HG03159 (cell line): ENCODE results near the gene TNFRSF4.
"Not testable (repeated sequence)": the region's sequence is repeated elsewhere in the genome, so short reads cannot be mapped to it uniquely, and the experiment has no call there.

Source experiments
- ATAC-seq: cut with Tn5 transposase; IDR thresholded peaks from one replicate; pipeline ENCODE4 v1.9.1; 2021; ENCODE audit warnings: mild to moderate bottlenecking, moderate library complexity; ENCODE audit not compliant: unreplicated experiment

The TNFRSF4 gene

DNA sequence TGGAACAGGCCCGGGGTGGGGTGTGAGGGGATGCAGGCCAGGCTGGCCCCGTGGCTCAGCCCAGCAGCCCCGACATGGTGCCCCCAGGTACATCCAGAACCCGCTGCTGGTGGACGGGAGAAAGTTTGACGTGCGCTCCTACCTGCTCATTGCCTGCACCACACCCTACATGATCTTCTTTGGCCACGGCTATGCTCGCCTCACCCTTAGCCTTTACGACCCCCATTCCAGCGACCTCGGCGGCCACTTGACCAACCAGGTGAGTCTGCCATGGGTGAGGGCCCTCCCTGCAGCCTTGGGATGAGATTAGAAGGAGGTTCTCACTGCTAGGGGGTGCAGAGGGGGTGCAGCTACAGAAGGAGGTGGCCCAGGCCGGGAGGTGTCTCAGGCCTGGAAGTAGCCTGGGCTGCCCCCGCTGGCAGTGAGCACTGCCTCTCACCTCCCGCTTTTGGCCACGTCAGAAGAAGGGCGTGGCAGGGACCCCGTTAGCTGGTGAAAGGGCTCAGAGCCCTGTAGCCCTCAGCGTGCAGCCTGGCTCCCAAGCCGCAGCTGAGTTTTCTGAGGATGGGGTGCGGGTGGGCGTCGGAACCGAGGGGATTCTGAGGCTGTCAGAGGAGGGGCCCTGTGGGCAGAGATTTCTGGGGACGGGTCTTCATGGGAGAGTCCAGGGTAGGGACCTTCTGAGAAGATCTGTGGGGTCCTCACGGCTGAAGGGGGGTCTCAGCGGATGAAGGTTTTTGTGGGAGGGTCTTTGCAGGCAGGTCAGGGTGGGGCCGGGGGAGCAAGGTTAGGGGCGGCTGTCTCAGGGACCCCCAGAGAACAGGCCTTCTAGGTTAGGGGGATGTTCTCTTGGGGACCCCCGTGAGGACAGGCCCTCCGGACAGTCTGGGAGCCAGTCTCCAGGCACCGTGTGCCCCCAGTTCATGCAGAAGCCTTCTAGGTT is 29.8 kb downstream of the TNFRSF4 start:
- no peak for ATAC-seq

GRCh38 chr1:1183221-1183747 is 30.7 kb downstream of the TNFRSF4 start:
- ATAC-seq: no peak

GRCh38 chr1:1182491-1183220 is 31.3 kb downstream of the TNFRSF4 start:
- ATAC-seq: no peak

- ATAC-seq: no peak
Measured at GRCh38 chr1:1181938-1182410, 32.0 kb downstream of the TNFRSF4 start.

- ATAC-seq: no peak
Measured at GRCh38 chr1:1181129-1181937, 32.6 kb downstream of the TNFRSF4 start.

GRCh38 chr1:1179983-1180861 is 33.7 kb downstream of the TNFRSF4 start:
- ATAC-seq: no peak

DNA sequence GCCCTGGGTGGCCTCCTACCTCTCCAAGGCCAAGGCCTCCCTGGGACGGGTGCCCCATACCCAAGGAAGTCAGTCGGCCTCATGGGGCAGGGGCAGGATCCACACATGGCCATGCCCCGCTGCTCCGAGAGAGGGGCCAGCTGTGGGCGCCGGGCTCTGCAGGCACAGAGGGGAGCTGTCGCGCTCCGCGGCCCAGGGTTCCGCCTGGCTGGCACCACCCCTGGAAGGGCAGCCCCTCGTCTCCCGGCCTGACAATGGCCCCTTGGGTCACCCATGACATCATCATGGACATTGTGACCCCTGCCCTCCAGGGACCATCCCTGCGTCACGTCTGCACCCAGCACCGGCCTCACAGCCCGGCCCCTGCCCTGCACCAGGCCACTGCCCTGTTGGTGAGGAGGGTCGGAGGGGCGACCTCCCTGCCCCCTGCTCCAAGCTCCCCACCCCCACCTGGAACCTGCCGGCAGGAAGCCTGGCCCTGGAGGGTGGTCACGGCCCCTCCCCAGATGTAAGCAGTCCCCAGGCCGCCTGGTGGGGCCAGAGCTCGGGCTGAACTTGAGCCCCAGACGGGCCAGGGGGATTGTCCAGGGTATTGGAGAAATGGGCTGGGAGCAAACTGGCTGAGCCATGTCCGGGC is 34.5 kb downstream of the TNFRSF4 start:
- ATAC-seq: no peak

DNA sequence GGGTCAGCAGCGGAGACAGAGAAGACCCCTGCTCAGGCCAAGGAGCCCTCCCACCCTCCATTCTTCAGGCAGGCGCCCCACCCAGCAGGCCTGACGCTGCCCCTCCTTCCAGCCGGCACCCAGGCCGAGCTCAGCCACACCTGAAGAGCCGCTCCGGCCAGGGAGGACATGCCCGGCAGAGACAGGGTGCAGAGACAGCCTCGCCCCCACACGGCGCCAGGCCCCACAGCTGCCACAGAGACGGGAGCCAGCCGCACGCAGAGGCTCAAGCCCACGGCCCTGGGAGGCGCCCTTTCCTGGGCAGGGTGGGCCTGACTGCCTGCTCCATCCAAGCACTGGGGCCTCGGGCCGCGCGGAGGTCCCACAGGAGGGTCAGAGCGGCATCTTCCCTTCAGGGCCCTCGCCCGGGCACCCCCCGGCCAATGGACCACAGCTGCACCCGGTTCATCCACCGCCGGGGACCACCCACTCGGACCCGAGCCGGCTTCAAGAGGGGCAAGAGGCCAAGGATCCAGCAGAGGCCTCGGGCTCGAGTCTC is 35.1 kb downstream of the TNFRSF4 start:
- ATAC-seq: no peak

DNA sequence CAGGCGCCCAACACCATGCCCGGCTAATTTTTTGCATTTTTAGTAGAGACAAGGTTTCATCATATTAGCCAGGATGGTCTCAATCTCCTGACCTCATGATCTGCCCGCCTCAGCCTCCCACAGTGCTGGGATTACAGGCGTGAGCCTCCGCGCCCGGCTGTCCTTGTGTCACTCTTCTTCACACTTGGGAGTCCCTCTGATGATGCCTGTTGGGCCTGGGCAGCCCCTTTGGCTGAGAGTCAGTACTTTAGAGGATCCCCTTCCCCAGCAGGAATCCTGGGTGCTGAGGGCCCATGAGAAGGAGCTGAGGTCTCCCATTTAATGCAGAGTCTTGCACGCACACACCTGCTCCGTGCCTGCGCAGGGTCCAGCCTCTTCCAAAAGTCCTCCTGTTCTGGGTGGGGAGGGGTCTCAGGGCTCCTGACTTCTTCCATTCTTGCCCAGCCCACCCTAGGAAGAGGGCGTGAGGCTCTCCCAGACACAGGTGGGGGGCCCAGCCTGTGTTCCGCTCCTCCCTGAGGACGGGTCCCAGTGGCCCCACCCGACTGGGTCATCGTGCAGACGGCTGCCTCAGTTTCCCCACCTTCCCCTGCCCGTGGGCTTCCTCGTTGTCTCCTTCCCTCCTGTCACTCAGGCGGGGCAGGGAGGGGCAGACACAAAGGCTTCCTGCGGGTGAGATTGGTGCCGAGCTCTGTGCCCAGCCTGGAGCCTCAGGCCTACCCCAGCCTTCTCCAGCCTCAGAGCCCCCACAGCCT is 36.3 kb downstream of the TNFRSF4 start:
- no peak for ATAC-seq

DNA sequence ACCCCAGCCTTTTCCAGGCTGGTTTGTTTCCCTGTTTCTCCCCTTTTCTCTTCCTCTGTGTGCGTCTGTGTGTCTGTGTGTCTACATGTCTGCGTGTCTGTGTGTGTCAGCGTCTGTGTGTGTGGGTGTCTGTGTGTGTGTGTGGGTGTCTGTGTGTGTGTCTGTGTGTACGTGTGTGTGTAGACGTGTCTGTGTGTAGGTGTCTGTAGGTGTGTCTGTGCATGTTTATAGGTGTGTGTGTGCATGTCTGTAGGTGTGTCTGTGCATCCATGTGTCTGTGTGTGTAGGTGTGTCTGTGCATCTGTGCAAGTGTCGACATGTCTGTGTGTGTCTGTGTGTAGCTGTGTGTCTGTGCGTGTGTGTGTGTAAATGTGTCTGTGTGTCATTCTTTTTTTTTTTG is 37.0 kb downstream of the TNFRSF4 start:
- no peak for ATAC-seq

GRCh38 chr1:1176063-1176761 is 37.7 kb downstream of the TNFRSF4 start:
- not testable (repeated sequence) for ATAC-seq

DNA sequence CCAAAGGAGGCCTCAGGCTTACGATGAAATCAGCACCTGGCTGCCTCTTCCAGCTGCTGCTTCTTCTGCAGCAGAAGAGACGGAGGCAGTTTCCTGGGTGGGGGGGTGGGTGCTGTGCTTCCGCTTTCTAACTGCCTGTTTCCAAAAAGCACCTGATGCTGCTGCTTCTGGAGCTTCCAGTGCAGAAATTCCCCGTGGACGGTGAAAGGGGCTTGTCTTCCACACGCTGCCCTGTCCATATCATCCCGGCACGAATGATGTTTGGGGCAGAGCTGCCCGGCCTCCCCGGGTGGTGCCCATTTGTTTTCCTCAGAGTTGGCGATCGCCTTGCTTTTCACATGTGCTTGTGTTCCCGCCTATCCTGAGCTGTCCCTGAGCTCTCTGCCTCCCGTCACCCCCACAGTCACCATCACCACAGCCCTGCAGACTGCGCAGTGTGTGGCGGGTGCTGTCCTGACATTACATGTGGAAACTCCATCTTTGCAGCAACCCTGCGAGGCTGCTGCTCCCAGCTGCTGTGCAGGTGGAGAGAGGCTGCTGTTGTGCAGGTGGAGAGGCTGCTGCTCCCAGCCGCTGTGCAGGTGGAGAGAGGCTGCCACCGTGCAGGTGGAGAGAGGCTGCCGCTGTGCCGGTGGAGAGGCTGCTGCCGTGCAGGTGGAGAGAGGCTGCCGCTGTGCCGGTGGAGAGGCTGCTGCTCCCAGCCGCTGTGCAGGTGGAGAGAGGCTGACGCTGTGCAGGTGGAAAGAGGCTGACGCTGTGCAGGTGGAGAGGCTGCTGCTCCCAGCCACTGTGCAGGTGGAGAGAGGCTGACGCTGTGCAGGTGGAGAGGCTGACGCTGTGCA is 38.5 kb downstream of the TNFRSF4 start:
- no peak for ATAC-seq

- no peak for ATAC-seq
Measured at GRCh38 chr1:1173793-1174415, 40.0 kb downstream of the TNFRSF4 start, which contains the start of gene TTLL10. Gene TTLL10 (plus strand): TSS chr1:1173880. CDS start chr1:1179216, 5,336 bp downstream.

DNA sequence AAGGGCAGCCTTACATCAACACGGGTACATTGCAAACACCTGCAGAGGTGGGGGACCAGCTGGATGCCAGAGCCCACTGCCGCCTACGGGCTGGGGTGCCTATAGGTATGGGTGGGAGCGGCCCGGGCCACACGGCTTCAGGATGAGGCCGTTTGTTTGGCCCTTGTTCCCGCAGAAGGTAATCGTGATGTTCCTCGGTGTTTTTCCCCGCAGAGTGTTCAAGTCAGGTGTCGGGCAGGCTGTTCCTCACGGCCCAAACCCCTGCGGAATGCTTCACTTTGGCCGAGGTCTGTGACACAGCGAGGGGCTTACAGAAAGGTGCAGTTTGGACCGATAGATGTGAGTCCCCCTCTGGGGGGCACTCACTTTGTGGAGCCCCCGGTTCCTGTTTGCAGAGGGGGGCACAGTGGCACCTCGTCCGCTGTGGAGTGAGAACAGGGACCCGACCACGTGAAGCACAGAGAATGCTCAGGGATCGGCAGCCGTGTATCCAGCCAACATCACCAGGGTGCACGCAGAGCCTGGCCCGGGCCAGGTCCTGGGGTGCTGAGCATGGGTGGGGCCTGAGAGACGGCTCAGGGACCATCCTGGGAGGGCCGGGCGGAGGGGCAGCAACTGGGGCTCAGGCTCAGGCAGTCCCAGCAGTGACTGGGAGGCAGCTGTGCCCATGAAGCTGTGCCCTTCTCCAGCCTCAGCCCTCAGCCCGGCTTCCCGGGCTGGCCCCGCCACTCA is 40.7 kb downstream of the TNFRSF4 start:
- ATAC-seq: no peak

DNA sequence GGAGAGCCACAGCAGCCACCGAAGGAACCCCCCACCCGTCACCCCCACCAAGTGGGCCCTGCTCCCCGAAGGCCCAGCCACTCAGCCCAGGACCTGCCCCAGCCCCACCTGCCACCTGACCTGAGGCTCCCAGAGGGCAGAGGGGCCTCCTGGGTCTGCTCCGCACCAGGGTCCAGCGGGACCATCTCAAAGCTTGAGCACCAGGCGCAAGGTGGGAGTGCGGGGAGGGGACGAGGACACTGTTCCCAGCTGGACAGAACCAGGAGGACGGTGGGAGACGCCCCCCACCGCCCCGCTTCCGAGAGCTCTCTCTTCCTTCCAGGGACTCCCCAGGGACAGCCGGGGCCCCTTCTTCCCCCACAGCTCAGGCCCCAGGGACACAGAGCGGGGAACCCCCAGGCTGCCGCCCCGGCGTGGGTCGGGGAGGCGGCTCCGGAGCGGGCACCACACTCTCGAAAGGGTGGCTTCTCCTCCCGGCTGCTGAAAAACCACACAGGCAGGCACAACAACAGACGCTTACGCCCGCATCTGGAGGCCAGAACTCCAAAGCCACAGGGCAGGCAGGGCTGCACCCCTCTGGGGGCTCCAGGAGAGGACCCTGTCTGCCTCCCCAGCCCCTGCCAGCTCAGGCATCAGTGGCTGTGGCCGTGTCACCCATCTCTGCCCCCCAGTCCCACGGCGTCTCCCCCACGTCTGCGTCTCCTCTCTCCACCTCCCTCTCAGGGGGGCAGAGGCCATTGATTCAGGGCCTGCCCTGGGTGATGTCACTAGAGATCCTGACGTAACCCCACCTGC is 42.2 kb downstream of the TNFRSF4 start:
- ATAC-seq: no peak
